KMS-11 (cell line): ENCODE results near the gene UMODL1.
A peak's percentile ranks its signal among the peaks of the same experiment; 100 is the strongest.

Source experiments
- H2AFZ ChIP-seq: fragments of 200-600 bp; sonication (generic); 2 replicates; pipeline ENCODE4 v1.6.1; 2016; ENCODE audit warnings: antibody characterized with exemption, mixed run types, low read depth
- H3K27ac ChIP-seq: fragments of 200-600 bp; sonication (generic); 2 replicates; pipeline ENCODE4 v1.6.1; 2016; ENCODE audit warnings: mild to moderate bottlenecking, mixed run types
- H3K27me3 ChIP-seq: fragments of 200-600 bp; sonication (generic); 2 replicates; pipeline ENCODE4 v1.6.1; 2017; ENCODE audit warnings: mild to moderate bottlenecking, low read depth, mixed run types, moderate library complexity; ENCODE audit not compliant: insufficient read depth
- H3K36me3 ChIP-seq: fragments of 200-600 bp; sonication (generic); 2 replicates; pipeline ENCODE4 v1.6.1; 2017; ENCODE audit warnings: mild to moderate bottlenecking, mixed run types; ENCODE audit not compliant: insufficient read depth
- H3K4me1 ChIP-seq: fragments of 200-600 bp; sonication (generic); 2 replicates; pipeline ENCODE4 v1.6.1; 2016; ENCODE audit warnings: mild to moderate bottlenecking, low read depth, mixed run types; ENCODE audit not compliant: poor library complexity, severe bottlenecking
- H3K4me2 ChIP-seq: fragments of 200-600 bp; sonication (generic); 2 replicates; pipeline ENCODE4 v1.7.0; 2016; ENCODE audit warnings: mild to moderate bottlenecking, mixed run types
- H3K4me3 ChIP-seq: fragments of 200-600 bp; sonication (generic); IDR thresholded peaks from 2 replicates; pipeline ENCODE4 v1.6.1; 2017; ENCODE audit warnings: low read depth, low read length, mixed read lengths; ENCODE audit not compliant: insufficient read depth
- H3K79me2 ChIP-seq: fragments of 200-600 bp; sonication (generic); 2 replicates; pipeline ENCODE4 v1.6.1; 2016; ENCODE audit warnings: low read depth, mixed run types; ENCODE audit not compliant: insufficient read depth
- H3K9ac ChIP-seq: fragments of 200-600 bp; sonication (generic); 2 replicates; pipeline ENCODE4 v1.6.1; 2016; ENCODE audit warnings: mild to moderate bottlenecking, mixed run types
- H4K20me1 ChIP-seq: fragments of 200-600 bp; sonication (generic); 2 replicates; pipeline ENCODE4 v1.6.1; 2016; ENCODE audit warnings: mild to moderate bottlenecking, mixed run types; ENCODE audit not compliant: insufficient read depth
- TF ChIP-seq, protein P1 (sequence below): fragments of 200-600 bp; sonication (generic); conservative IDR thresholded peaks from 2 replicates; pipeline ENCODE4 v1.6.1; 2017; ENCODE audit warnings: low read depth, mild to moderate bottlenecking, antibody characterized with exemption, low read length, moderate library complexity, mixed read lengths

UMODL1 gene

GRCh38 chr21:42027822-42028765, 43.0 kb upstream of the UMODL1 start:
- no peaks in the 10 kb centered on the region for H3K36me3 ChIP-seq
- H3K27me3 ChIP-seq = no peaks in the 10 kb centered on the region
- H3K4me1 ChIP-seq = peaks cover 21% of the 10 kb centered on the region
- H3K4me2 ChIP-seq = no peak overlapping the region
- no peak overlapping the region for H3K4me3 ChIP-seq
- H4K20me1 ChIP-seq = no peaks in the 10 kb centered on the region
- TF ChIP-seq, protein P1, sequence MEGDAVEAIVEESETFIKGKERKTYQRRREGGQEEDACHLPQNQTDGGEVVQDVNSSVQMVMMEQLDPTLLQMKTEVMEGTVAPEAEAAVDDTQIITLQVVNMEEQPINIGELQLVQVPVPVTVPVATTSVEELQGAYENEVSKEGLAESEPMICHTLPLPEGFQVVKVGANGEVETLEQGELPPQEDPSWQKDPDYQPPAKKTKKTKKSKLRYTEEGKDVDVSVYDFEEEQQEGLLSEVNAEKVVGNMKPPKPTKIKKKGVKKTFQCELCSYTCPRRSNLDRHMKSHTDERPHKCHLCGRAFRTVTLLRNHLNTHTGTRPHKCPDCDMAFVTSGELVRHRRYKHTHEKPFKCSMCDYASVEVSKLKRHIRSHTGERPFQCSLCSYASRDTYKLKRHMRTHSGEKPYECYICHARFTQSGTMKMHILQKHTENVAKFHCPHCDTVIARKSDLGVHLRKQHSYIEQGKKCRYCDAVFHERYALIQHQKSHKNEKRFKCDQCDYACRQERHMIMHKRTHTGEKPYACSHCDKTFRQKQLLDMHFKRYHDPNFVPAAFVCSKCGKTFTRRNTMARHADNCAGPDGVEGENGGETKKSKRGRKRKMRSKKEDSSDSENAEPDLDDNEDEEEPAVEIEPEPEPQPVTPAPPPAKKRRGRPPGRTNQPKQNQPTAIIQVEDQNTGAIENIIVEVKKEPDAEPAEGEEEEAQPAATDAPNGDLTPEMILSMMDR = no peak
- H2AFZ ChIP-seq = no peak overlapping the region
- H3K9ac ChIP-seq = no peak overlapping the region
- no peaks in the 10 kb centered on the region for H3K79me2 ChIP-seq
- no peak overlapping the region for H3K27ac ChIP-seq

DNA sequence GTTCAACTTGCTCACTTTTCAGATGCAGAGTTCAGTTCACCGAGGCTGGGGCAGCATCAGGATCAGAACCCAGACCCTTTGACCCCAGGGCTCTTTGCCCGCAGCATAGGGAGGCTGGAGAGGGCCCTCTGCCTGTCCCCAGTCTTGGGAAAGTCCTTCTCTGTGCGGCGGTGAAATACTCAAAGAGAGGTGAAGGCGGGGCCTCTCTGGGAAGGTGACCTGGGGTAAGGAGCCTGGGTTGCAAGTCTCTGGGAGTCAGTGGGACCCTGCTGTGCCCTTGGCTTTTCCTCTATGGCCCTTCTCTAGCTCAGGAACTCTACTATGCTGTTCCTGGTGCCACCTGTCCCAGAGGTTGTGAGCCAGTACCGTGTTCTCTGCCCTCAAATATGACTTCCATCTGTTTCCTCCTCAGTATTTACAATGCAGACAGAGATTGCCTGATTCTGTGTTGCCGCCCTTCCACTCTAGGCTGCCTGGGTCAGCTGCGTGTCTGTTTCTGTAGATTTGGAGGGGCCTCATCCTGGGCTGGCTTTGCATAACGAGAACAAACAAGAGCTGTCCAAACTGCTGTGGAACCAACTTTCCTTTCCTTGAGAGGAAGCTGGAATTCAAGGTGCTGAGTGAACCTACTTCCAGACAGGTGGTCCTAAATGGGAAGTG, 42.2 kb upstream of the UMODL1 start:
- Histone ChIP-seq H3K4me2 (no peak overlapping the region), H4K20me1 (no peaks in the 10 kb centered on the region), H3K27me3 (no peaks in the 10 kb centered on the region), H3K27ac (no peak overlapping the region), H3K79me2 (no peaks in the 10 kb centered on the region), H2AFZ (no peak overlapping the region), H3K36me3 (no peaks in the 10 kb centered on the region), H3K4me3 (no peak overlapping the region), H3K9ac (no peak overlapping the region), H3K4me1 (peaks cover 21% of the 10 kb centered on the region)
- TF ChIP-seq, protein P1 = no peak

GRCh38 chr21:42030311-42030710, 40.8 kb upstream of the UMODL1 start:
- Histone ChIP-seq H3K4me1 (peaks cover 21% of the 10 kb centered on the region), H3K79me2 (no peaks in the 10 kb centered on the region), H3K27me3 (no peaks in the 10 kb centered on the region), H3K4me3 (no peak overlapping the region), H3K36me3 (no peaks in the 10 kb centered on the region), H2AFZ (no peak overlapping the region), H3K27ac (no peak overlapping the region), H4K20me1 (no peaks in the 10 kb centered on the region), H3K9ac (no peak overlapping the region), H3K4me2 (no peak overlapping the region)
- TF ChIP-seq, protein P1 = no peak

DNA sequence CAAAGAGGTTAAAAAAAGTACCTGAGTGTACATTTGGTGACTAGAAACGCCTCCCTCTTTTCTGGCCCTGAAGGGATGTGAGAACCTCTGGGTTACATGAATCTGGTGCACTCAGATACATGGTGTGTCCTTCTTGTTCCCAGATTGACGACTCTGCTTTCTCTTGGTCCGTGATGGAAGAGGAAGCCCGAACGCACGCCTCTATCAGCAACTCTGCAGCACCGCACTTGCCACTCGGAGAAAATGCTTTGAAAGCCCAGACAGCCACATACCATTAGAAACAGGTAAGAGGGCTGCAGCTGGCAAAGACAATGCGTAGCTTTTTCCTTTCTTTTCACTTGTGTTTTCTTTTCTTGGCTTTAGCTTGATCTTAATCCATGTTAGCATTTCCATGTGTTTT, 39.9 kb upstream of the UMODL1 start:
- H3K4me2 ChIP-seq = peak overlapping the region; percentile 42
- H2AFZ ChIP-seq = peak overlapping the region; percentile 31; the same call in 1 of the 2 replicates

More for the DNA sequence above, 39.9 kb upstream of the UMODL1 start:
- TF ChIP-seq, protein P1 = no peak
- Histone ChIP-seq H3K4me1 (peaks cover 21% of the 10 kb centered on the region), H4K20me1 (no peaks in the 10 kb centered on the region), H3K27ac (peak overlapping the region; percentile 38; the same call in 1 of the 2 replicates), H3K36me3 (no peaks in the 10 kb centered on the region), H3K4me3 (no peak overlapping the region), H3K79me2 (no peaks in the 10 kb centered on the region), H3K27me3 (no peaks in the 10 kb centered on the region), H3K9ac (peak overlapping the region; percentile 10; the same call in 1 of the 2 replicates)
